Left renal cortex interstitium (tissue), 4 donors: ENCODE measurements around the gene SLC38A8. TPM values are rescaled to one million over a fixed set of nuclear protein-coding genes. Genes with fewer than 3 reads are reported as not detected.

ENCODE experiments used
- DNase-seq, 4 donors: peaks; one replicate each; pipeline ENCODE4 v3.0.0-alpha.2; 2013; ENCODE audit warnings: low read depth in 4 of 4, low spot score in 2 of 4, missing footprints in 1 of 4
- polyA plus RNA-seq, 4 donors: library from polyadenylated mRNA; unstranded; fragments of 120-200 nt; gene quantifications; one replicate each; pipeline ENCODE4 v1.2.1, GENCODE V29; 2013; ENCODE audit not compliant: insufficient read length in 4 of 4

SLC38A8 gene
- polyA plus RNA-seq, 4 donors = 0.14 TPM; not detected in 3

- DNase-seq = no peak
Measured at GRCh38 chr16:84003038-84003437, 39.6 kb downstream of the SLC38A8 start.

GRCh38 chr16:84001726-84002125 lies 40.9 kb downstream of the SLC38A8 start:
- no peak for DNase-seq

GRCh38 chr16:84000989-84001642 lies 41.5 kb downstream of the SLC38A8 start:
- DNase-seq = no peak

DNA sequence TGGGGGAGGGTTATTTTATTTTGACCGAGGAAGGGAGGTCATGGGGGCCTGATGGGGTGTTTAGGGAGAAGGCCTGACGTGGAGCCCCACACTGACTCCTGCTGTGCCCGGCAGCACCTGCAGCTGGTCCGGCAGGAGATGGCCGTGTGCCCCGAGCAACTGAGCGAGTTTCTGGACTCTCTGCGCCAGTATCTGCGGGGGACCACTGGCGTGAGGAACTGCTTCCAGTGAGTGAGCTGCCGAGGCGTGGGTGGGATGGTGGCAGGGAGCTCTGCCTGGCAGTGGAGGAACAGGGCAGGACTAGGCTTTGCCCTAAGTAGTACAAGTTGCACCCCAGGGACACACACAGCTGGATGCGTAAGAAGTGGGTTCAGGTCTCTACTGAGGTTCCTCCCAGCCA lies 44.5 kb downstream of the SLC38A8 start:
- DNase-seq = no peak

DNA sequence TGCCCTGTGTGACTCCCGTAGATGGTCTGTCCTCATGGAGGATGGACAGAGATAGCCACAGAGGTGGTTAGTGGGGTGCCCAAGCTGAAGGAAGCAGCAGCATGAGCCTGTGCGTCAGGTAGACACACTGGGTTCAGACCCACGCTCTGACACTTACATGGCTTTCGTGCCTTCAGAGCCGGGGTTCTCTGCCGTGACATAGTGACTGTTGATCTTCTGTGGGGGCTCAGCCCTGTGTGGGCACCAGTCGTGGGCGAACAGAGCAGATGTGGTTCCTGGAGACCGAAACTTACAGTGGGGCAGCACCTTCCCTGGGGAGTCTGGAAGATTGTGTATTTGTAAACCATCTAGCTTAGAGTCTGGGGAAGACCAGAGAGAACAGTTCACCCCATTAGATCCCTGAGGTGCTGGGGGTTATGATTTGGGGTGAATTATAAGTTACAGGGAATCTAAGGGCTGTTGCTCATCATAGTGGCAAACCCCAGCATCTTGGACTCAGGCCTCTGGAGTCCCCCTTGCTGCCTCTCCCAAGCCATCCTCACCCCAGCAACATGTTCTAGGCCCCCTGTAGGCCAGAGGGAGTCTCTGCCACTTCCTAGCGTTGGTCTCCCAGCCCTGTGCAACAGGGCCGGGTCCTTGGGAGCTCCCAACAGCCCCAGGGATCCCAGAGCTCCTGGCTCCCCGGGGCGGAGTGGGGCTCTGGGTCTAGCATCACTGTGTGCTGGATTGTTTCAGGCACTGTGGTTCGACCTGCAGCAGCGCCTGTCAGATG lies 45.9 kb downstream of the SLC38A8 start:
- no peak for DNase-seq

DNA sequence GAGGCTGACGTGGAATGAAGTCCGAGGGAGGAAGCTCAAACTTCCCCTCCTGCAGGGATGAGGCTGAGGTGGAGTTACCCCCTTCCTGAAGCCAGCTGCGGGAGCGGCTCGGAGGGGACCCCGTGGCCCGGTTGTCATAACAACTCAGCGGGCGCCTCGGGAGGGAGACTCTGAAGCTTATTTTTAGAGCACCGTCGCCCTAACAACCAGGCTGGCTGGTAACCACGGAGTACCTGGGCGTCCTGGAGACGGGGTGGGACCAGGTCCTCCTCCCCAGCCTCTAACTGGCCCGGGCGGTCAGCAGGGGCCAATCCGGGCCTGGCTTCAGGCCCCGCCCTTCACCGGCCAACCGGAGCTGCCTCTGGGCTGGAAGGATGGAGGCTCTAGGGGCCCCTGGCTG lies 46.8 kb downstream of the SLC38A8 start:
- peak in 2 of 4 donors; percentile 49 to 55 for DNase-seq

DNA sequence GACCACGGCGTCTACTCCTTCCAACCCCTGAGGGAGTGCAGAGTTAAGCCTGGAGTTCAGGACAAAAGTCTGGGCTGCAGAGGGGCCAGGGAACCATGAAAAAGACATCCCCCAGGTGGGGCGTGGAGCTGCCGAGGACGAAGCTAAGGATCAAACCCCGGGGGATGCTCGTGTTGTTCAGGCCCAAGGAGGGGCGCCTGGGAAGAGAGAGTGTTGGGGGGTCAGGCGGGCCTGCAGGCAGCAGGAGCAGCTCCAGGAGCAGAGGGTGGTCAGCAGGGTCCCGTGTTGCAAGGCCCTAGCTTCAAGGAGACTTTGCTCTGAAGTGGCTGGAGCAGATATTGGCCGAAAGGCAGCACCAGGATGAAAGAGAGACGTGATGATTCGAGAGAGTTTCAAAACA lies 47.9 kb downstream of the SLC38A8 start:
- no peak for DNase-seq

- no peak for DNase-seq
Measured at GRCh38 chr16:83994087-83994486, 48.5 kb downstream of the SLC38A8 start.

DNA sequence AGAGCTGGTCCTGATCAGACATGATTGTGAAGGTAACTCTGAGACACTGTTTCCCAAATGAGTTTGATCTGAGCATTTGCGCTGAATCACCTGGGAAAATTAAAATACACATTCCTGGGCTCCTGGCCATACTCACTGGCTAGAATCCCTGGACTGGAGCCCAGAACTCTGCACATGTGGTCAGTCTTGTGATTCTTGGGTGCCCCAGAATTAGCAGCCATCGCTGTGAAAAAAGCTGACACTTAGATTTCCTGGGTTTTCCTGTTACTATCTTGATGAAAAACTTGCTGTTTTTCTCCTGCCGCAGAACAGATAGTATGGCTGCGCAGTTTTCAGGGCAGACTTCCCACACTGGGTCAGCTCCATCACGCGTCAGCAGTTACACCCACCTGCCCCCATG lies 50.0 kb downstream of the SLC38A8 start:
- DNase-seq = no peak

- no peak for DNase-seq
Measured at GRCh38 chr16:83990492-83990891, 52.1 kb downstream of the SLC38A8 start.

- DNase-seq = no peak
Measured at GRCh38 chr16:83989300-83989699, 53.3 kb downstream of the SLC38A8 start.

- no peak for DNase-seq
Measured at GRCh38 chr16:83983491-83983890, 59.1 kb downstream of the SLC38A8 start.

DNA sequence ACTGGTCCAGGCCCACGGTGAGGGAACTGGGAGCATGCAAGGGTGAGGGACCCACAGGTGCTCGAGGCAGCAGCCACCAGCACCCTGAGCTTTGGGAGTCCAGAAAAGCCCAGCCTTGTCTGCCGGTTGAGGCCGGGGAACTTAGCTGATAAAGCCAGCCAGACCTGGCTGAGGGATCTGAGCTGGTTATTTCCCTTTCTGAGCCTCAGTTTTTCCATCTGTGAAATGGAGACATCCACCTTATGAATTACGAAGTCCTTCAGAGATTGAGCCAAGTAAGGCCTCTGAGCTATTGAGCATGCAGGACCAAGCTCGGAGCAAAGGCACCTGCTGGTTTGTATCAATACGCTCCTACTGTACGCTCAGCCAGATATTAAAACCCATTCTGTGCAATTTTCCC lies 60.8 kb downstream of the SLC38A8 start:
- DNase-seq = no peak

DNA sequence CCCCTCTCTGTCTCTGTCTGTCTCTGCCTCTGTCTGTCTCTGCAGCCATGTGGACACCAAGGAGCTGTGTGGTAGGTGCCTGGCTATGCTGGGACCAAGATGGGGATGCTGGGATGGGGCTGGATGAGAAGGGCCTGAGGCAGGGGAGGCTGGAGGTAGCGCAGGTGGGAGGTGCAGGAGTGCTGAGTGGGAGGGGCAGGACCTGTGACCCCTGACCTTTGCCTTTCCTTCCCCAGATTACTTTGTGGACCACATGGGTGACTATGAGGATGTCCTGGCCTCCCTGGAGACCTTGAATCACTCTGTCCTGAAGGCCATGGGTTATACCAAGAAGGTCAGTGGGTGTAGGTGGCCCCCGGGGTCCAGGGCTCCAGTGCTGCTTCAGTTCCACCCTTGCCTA lies 61.8 kb downstream of the SLC38A8 start:
- DNase-seq = no peak

GRCh38 chr16:83979441-83979840 lies 63.2 kb downstream of the SLC38A8 start:
- no peak for DNase-seq

DNA sequence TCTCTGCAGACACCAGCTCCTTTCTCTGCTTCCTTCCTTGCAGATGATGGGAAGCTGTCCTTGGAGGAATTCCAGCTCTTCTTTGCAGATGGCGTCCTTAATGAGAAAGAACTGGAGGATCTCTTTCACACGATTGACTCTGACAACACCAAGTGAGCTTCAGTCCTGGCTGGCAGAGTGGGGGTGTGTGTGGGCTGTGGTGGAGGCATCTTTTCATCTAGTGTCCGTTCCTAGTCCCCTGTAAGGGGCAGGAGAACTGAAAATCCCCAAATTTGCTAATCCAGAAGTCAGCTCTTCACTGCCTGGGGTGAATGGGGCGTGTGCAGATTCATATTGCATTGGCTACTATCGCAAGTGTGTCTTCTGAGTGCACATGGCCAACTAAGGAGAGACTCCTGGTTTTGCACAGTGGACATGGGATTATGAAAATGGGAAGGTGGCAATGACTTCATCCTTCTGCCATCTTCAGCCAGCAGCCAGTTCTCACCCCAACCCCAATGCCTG lies 64.1 kb downstream of the SLC38A8 start:
- DNase-seq = no peak

DNA sequence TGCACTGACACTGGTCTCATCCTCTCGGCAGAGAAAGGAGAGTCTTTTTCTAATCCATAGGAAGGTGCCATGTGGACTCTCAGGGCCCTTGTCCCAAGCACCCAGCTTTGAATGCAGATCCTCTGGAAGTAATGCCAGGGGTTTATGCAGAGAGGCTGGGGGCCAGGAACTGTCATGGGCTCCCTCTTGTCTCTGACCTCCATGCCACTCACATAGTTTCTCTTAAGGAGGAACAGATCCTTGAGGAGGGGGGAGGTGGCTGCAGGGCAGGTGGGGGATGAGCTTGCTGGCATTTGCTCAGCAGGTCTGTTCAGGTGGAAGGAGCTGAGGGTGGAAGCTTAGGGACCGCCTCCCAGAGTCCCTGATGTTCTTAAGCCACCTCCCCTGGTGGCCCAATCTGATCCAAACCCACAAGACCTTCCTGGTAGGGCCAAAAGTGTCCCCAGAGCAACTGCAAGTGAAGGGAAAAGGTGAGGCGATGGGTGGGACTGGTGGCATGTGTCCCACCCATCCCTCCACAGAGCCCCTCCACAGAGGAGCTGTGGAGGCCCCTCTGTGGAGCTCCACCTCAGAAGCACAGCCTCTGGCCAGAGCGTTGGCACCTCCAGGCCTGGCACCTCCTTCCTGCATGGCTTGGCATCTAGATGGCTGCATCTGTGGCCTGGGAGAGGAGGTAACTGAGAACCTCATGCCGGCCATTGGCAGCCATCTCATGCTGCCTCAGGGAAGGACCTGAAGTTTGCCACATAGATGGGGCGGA lies 65.4 kb downstream of the SLC38A8 start:
- DNase-seq = no peak

DNA sequence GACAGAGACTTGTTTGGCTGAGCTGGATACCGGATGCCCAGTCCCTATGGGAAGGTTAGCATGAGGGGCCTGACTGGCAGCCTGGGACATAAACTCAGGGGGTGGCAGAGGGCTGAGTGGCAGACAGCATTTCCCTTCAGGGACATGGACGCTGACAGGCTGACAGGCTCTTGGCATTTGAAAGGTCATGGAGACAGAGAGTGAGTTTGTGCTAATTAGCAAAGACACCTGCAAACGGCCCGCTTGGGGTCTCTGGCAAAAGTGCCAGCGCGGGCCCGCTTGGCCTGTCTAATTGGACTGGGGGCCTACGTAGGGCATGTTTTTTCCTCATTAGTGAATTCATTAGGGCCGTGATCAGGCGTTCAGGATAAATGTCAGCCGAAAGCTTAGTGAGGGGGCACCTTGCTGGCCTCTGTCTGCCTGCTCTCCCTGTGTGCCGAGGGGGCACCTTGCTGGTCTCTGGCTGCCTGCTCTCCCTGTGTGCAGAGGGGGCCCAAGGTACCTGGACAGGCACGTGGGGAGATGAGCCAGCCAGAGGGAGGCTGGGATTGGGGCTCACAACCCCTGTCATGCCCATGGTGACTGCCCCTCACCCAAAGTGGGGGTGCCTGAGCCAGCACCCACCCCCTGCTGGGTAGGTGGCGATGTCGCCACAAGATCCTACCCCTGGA lies 66.9 kb downstream of the SLC38A8 start:
- DNase-seq = no peak

DNA sequence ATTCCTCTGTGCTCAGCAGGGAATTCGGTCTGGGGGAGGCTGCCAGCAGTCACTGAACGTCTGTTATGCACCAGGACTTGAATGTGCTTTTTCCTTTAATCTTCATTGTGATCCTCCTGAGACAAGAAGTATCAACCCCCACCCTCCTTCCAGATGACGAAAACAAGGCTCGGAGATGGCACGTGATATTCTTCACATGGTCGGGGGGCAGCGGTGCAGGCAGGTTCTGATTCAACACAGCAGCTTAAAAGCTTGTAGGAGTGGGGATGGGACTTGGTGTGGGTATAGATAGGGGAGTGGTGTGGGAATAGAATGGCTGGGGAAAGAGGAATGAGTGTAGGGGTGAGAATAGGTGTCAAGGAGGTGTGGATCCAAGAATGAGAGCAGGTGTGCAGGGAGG lies 68.1 kb downstream of the SLC38A8 start:
- no peak for DNase-seq

DNA sequence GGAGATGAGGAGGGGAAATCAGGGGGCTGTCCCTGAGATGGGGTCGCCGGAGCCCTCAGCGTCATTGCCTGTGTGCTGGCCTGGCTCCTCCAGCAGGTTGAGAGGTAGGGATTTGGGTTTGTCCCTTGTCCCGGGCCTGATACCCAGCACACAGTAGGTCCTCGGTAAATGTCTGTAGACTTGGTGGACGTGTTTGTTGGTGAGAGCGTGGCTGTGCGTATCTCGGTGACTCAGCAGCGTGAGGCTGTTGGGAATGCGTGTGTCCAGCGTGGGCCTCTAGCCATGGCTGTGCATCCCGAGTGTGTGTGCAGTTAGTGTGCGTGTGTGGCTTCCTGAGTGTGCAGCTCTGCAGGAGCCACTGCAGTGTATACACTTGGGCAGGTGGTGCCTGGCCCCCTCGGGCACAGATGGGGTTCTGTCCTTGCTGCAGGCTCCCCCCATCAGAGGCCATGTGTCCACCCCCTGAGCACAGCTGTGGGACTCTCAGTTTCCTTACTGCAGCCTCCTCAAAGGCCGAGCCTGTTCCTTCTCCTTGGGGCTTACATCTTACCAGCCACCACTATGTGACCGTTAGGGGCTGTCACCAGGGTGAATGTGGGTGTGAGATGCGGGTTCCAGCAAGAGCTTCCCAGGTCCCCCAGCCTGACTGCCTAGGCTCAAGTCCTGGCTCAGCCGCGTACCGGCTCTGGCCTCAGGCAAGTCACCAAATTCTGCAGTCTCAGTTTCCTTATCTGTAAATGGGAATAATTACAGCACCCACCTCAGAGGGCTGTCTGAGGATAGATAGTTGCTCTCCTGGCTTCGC lies 68.8 kb downstream of the SLC38A8 start:
- no peak for DNase-seq
